A673 (cell line): ENCODE data around the gene GNAT2.

Source experiments
- CTCF ChIP-seq: fragments of 300-800, 200-600 bp; sonication (generic); conservative IDR thresholded peaks from 2 replicates; pipeline ENCODE4 v1.5.1; 2017; ENCODE audit warnings: low read depth, mild to moderate bottlenecking, antibody characterized with exemption, low read length, moderate library complexity, mixed read lengths
- EZH2 ChIP-seq: fragments of 200-600 bp; sonication (generic); IDR thresholded peaks from 2 replicates; pipeline ENCODE4 v1.6.1; 2017; ENCODE audit warnings: borderline replicate concordance, low read depth, mild to moderate bottlenecking, mixed read lengths, antibody characterized with exemption, low read length; ENCODE audit not compliant: poor library complexity, severe bottlenecking

GRCh38 chr1:109557520-109557919 lies 61.9 kb downstream of the GNAT2 start:
- TF ChIP-seq CTCF (no peak), EZH2 (no peak)
